Mammary epithelial cell (primary cell): ENCODE measurements around the gene DENND1A.

Experiments used
- EZH2 ChIP-seq: IDR thresholded peaks from 2 replicates; pipeline ENCODE4 v1.6.1; 2012; ENCODE audit warnings: low read length, inconsistent platforms, borderline replicate concordance
- TF ChIP-seq, protein P1 (sequence below), 2 donors: IDR thresholded peaks in 1 of 2; conservative IDR thresholded peaks in 1 of 2; 2 replicates each; pipeline ENCODE4 v1.5.1; 2011 to 2012; ENCODE audit warnings: inconsistent platforms in 2 of 2, low read length in 2 of 2, mild to moderate bottlenecking in 2 of 2, control low read depth in 1 of 2, low read depth in 1 of 2; ENCODE audit not compliant: insufficient read depth in 1 of 2; ENCODE audit errors: extremely low read depth in 1 of 2

DNA sequence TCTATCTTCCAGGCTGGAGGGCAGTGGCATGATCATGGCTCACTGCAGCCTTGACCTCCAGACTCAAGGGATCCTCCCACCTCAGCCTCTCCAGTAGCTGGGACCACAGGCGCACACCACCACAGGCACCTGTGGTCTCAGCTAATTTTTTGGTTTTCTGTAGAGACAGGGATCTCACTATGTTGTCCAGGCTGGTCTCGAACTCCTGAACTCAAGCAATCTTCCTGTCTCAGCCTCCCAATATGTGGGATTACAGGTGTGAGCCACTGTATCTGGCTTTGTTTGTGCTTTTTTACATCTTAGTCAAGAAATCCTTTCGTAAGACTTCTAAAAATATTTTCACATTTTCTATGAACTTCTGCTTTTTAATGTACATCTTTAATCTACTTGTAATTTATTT, 116.9 kb downstream of the DENND1A start:
- TF ChIP-seq, protein P1, sequence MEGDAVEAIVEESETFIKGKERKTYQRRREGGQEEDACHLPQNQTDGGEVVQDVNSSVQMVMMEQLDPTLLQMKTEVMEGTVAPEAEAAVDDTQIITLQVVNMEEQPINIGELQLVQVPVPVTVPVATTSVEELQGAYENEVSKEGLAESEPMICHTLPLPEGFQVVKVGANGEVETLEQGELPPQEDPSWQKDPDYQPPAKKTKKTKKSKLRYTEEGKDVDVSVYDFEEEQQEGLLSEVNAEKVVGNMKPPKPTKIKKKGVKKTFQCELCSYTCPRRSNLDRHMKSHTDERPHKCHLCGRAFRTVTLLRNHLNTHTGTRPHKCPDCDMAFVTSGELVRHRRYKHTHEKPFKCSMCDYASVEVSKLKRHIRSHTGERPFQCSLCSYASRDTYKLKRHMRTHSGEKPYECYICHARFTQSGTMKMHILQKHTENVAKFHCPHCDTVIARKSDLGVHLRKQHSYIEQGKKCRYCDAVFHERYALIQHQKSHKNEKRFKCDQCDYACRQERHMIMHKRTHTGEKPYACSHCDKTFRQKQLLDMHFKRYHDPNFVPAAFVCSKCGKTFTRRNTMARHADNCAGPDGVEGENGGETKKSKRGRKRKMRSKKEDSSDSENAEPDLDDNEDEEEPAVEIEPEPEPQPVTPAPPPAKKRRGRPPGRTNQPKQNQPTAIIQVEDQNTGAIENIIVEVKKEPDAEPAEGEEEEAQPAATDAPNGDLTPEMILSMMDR (conservative IDR thresholded peaks at IDR 0.05 in 1 of 2, IDR thresholded peaks at IDR 0.05 in 1 of 2; ENCODE audit: extremely low read depth in 1 of 2, insufficient read depth in 1 of 2, low read depth in 1 of 2, low read length in 2 of 2) = no peak
- no peak for TF ChIP-seq EZH2
